Measurements from ENCODE around the gene RNF166.

GRCh38 chr16:88749358-88749757 is 43.1 kb upstream of the RNF166 start:
- TF ChIP-seq JUND (IDR thresholded peaks at IDR 0.05) (no peak), CTCF (IDR thresholded peaks at IDR 0.05; ENCODE audit: low read depth, low read length, missing input control) (no peak), REST (IDR thresholded peaks at IDR 0.05) (no peak), EGR1 (IDR thresholded peaks at IDR 0.05; ENCODE audit: low read depth in 2 of 2) (no peak), RAD21 (IDR thresholded peaks at IDR 0.05) (no peak), TAF1 (conservative IDR thresholded peaks at IDR 0.05) (no peak), RXRA (IDR thresholded peaks at IDR 0.05) (no peak), MAX (IDR thresholded peaks at IDR 0.05) (no peak), SP1 (IDR thresholded peaks at IDR 0.05) (no peak), ZBTB33 (IDR thresholded peaks at IDR 0.05) (no peak), FOXA1 (IDR thresholded peaks at IDR 0.05) (no peak), ATF3 (IDR thresholded peaks at IDR 0.05) (no peak)
